Stimulated activated CD8-positive, alpha-beta memory T cell treated with anti-CD3 and anti-CD28 coated beads, Interleukin-12 subunit alpha, Interleukin-12 subunit beta, amount 100 ng/mL, for 1 hour (primary cell): ENCODE data around the gene MAPKAPK3.

Experiments used
- DNase-seq: peaks from one replicate; pipeline ENCODE4 v3.0.0-alpha.2; 2020; ENCODE audit warnings: low read depth

MAPKAPK3 gene

GRCh38 chr3:50617096-50617791 is at the start of gene MAPKAPK3:
Gene MAPKAPK3, plus strand, starts transcription at chr3:50617151. Its CDS starts 415 bp downstream, at chr3:50617566.
- DNase-seq = no peak

GRCh38 chr3:50567386-50568167 is 49.4 kb upstream of the MAPKAPK3 start, which contains the start of gene C3orf18:
Gene C3orf18, minus strand, starts transcription at chr3:50567747. Its CDS starts 2,048 bp downstream, at chr3:50565699.
- peak; percentile 90 for DNase-seq

GRCh38 chr3:50568947-50569749 is 47.8 kb upstream of the MAPKAPK3 start, which contains the start of gene HEMK1:
Gene HEMK1, plus strand, starts transcription at chr3:50569522. Its CDS starts 1,583 bp downstream, at chr3:50571105.
- peak; percentile 90 for DNase-seq

- DNase-seq = no peak
Observed at GRCh38 chr3:50570508-50571279, 46.3 kb upstream of the MAPKAPK3 start.

- DNase-seq = no peak
Observed at GRCh38 chr3:50571486-50571885, 45.5 kb upstream of the MAPKAPK3 start.

- peak; percentile 70 for DNase-seq
Observed at GRCh38 chr3:50572158-50572557, 44.8 kb upstream of the MAPKAPK3 start.

GRCh38 chr3:50572801-50573371 is 44.1 kb upstream of the MAPKAPK3 start:
- no peak for DNase-seq

- DNase-seq = no peak
Observed at GRCh38 chr3:50573566-50574443, 43.1 kb upstream of the MAPKAPK3 start.

GRCh38 chr3:50574444-50574831 is 42.5 kb upstream of the MAPKAPK3 start:
- DNase-seq = no peak

- DNase-seq = no peak
Observed at GRCh38 chr3:50575372-50575771, 41.6 kb upstream of the MAPKAPK3 start.

- no peak for DNase-seq
Observed at GRCh38 chr3:50577348-50577747, 39.6 kb upstream of the MAPKAPK3 start.

- DNase-seq = no peak
Observed at GRCh38 chr3:50580683-50581458, 36.1 kb upstream of the MAPKAPK3 start.

GRCh38 chr3:50581459-50581842 is 35.5 kb upstream of the MAPKAPK3 start:
- no peak for DNase-seq

GRCh38 chr3:50582083-50582482 is 34.9 kb upstream of the MAPKAPK3 start:
- no peak for DNase-seq

- DNase-seq = no peak
Observed at GRCh38 chr3:50583897-50584296, 33.1 kb upstream of the MAPKAPK3 start.

- DNase-seq = no peak
Observed at GRCh38 chr3:50584391-50584790, 32.6 kb upstream of the MAPKAPK3 start.

GRCh38 chr3:50585919-50586762 is 30.8 kb upstream of the MAPKAPK3 start:
- DNase-seq = no peak

GRCh38 chr3:50586763-50587070 is 30.2 kb upstream of the MAPKAPK3 start:
- DNase-seq = no peak

- DNase-seq = no peak
Observed at GRCh38 chr3:50587373-50587772, 29.6 kb upstream of the MAPKAPK3 start.
